Lung (tissue), 12 donors: ENCODE measurements around the gene ANKLE2. TPM values are rescaled to one million over a fixed set of nuclear protein-coding genes. Genes with fewer than 3 reads are reported as not detected.

ENCODE experiments used
- ATAC-seq: fragments of 200-7000 bp; cut with Tn5 transposase; one replicate; pipeline ENCODE4 v1.9.1; 2020; ENCODE audit warnings: moderate number of reproducible peaks; ENCODE audit not compliant: insufficient read depth, low FRiP score
- DNase-seq, 3 donors: peaks; one replicate each; pipeline ENCODE4 v3.0.0-alpha.2; 2013 to 2017
- H3K27ac ChIP-seq, 2 donors: one replicate each; pipeline ENCODE4 v1.5.1; 2013; ENCODE audit warnings: mild to moderate bottlenecking in 2 of 2, moderate library complexity in 2 of 2, control low read depth in 1 of 2, inconsistent platforms in 1 of 2, low read depth in 1 of 2, low read length in 1 of 2
- H3K27me3 ChIP-seq, 3 donors: one replicate each; pipeline ENCODE4 v1.5.1; 2013; ENCODE audit warnings: low read length in 2 of 3; ENCODE audit not compliant: control insufficient read depth in 3 of 3, insufficient read depth in 3 of 3
- H3K36me3 ChIP-seq, 4 donors: one replicate each; pipeline ENCODE4 v1.5.1; 2013; ENCODE audit warnings: low read length in 4 of 4, mild to moderate bottlenecking in 1 of 4, moderate library complexity in 1 of 4; ENCODE audit not compliant: control insufficient read depth in 4 of 4, insufficient read depth in 4 of 4
- H3K4me1 ChIP-seq, 5 donors: one replicate each; pipeline ENCODE4 v1.5.1; 2013; ENCODE audit warnings: low read length in 5 of 5, mild to moderate bottlenecking in 2 of 5, moderate library complexity in 1 of 5; ENCODE audit not compliant: control insufficient read depth in 5 of 5, insufficient read depth in 5 of 5
- H3K4me3 ChIP-seq: one replicate; pipeline ENCODE4 v1.5.1; 2013; ENCODE audit warnings: mild to moderate bottlenecking, control low read depth, moderate library complexity
- H3K9ac ChIP-seq, 2 donors: one replicate each; pipeline ENCODE4 v1.5.1; 2013; ENCODE audit warnings: low read length in 2 of 2, control low read depth in 1 of 2; ENCODE audit not compliant: insufficient read depth in 1 of 2
- H3K9me3 ChIP-seq, 4 donors: one replicate each; pipeline ENCODE4 v1.5.1; 2013; ENCODE audit warnings: low read length in 3 of 4, mild to moderate bottlenecking in 1 of 4, moderate library complexity in 1 of 4; ENCODE audit not compliant: control insufficient read depth in 4 of 4, insufficient read depth in 3 of 4
- WGBS, 2 donors: extraction: QIAGEN DNeasy Blood & Tissue Kit; methylation state at CpG; one replicate each; pipeline ENCODE4 v1.1.7; 2013; 5-methylcytosine and 5-hydroxymethylcytosine counted together
- polyA plus RNA-seq, 2 donors: library from polyadenylated mRNA; stranded (reverse); fragments of 200-250 nt; gene quantifications; one replicate each; pipeline ENCODE4 v1.2.1, GENCODE V29; 2013
- total RNA-seq, 2 donors: library from RNA; depleted of rRNA in 1 of 2; stranded (reverse); fragments of >200 nt in 1 of 2; gene quantifications; one replicate each; pipeline ENCODE4 v1.2.1, GENCODE V29; 2014 to 2021
- TF ChIP-seq, protein P1 (sequence below): IDR thresholded peaks from 2 replicates; pipeline ENCODE4 v1.5.1; 2012; ENCODE audit warnings: mild to moderate bottlenecking; ENCODE audit errors: control extremely low read depth, extremely low read depth
- donor health status: control.
- donor health status: control.
- donor health status: Bipolar disorder and iron deficiency.
- donor health status: healthy.
- donor health status: DM: yes; HTN: yes; CAD: no.

The ANKLE2 gene
- total and polyA plus RNA-seq, 4 donors, result 35.9 to 60.5 (median 45.9) TPM

DNA sequence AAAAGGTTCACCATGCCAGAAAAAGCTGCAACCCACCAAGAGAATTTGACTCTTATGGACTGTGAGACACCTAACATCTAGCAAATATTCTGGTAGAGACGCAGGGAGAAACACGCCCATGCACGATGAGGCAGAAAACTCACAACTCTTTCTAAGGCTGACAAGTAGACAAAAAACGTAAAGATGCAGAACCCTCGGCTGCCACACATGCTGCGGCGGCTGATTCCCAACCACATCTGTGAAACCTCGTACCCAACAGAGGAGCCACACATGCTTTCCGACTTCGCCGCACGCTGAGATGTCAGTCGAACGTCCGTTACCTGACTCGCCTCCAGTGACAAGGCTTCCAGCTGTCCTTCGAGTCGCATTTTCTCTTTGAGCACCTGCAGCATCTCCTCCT, 45.2 kb upstream of the ANKLE2 start:
- WGBS, 2 donors, result 93 to 96% methylated on average over 18 of the region's 18 CpGs
- Histone ChIP-seq H3K4me3 (no peak overlapping the region), H3K27ac (no peak overlapping the region), H3K9me3 (no peaks in the 10 kb centered on the region), H3K9ac (no peak overlapping the region), H3K4me1 (no peaks in the 10 kb centered on the region), H3K36me3 (peaks cover 7 to 46% (median 33%) of the 10 kb centered on the region in 4 donors), H3K27me3 (no peaks in the 10 kb centered on the region)
- no peak for DNase-seq
- no peak for ATAC-seq
- TF ChIP-seq, protein P1, sequence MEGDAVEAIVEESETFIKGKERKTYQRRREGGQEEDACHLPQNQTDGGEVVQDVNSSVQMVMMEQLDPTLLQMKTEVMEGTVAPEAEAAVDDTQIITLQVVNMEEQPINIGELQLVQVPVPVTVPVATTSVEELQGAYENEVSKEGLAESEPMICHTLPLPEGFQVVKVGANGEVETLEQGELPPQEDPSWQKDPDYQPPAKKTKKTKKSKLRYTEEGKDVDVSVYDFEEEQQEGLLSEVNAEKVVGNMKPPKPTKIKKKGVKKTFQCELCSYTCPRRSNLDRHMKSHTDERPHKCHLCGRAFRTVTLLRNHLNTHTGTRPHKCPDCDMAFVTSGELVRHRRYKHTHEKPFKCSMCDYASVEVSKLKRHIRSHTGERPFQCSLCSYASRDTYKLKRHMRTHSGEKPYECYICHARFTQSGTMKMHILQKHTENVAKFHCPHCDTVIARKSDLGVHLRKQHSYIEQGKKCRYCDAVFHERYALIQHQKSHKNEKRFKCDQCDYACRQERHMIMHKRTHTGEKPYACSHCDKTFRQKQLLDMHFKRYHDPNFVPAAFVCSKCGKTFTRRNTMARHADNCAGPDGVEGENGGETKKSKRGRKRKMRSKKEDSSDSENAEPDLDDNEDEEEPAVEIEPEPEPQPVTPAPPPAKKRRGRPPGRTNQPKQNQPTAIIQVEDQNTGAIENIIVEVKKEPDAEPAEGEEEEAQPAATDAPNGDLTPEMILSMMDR, result no peak

DNA sequence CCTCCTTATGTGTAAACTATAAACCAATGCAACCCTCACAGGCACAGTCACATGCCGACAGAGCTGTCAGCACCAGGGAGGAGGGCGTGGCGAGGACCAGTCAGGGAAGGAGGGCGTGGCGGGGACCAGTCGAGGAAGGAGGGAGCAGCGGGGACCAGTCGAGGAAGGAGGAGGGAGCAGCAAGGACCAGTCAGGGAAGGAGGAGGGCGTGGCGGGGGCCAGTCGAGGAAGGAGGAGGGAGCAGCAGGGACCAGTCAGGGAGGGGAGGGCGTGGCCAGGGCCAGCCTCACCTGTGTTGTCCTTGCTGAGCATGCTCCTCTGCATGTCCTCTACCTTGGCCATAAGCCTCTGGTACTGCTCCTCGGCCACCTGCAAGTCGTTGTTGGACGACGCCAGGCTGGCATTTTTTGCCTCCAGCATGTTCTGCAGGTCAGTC, 42.8 kb upstream of the ANKLE2 start:
- Histone ChIP-seq H3K4me3 (no peak overlapping the region), H3K9ac (no peak overlapping the region), H3K27me3 (no peaks in the 10 kb centered on the region), H3K27ac (no peak overlapping the region), H3K36me3 (peaks cover 16 to 61% (median 41%) of the 10 kb centered on the region in 4 donors), H3K9me3 (no peaks in the 10 kb centered on the region), H3K4me1 (no peaks in the 10 kb centered on the region)
- TF ChIP-seq, protein P1, result no peak
- DNase-seq (no peak), ATAC-seq (no peak)
- WGBS, 2 donors, result 82 to 83% methylated on average over 15 to 16 of the region's 16 CpGs

- Histone ChIP-seq H3K4me3 (no peak overlapping the region), H3K9me3 (no peaks in the 10 kb centered on the region), H3K27me3 (no peaks in the 10 kb centered on the region), H3K4me1 (no peaks in the 10 kb centered on the region), H3K27ac (no peak overlapping the region), H3K9ac (no peak overlapping the region), H3K36me3 (peaks cover 16 to 66% (median 44%) of the 10 kb centered on the region in 4 donors)
- DNase-seq, result no peak
- TF ChIP-seq, protein P1, result no peak
- WGBS, 2 donors, result 95 to 96% methylated on average over 15 of the region's 15 CpGs
- no peak for ATAC-seq
Observed at GRCh38 chr12:132803888-132804287, 42.3 kb upstream of the ANKLE2 start.

GRCh38 chr12:132803125-132803524, 41.5 kb upstream of the ANKLE2 start:
- TF ChIP-seq, protein P1, result no peak
- Histone ChIP-seq H3K4me1 (no peaks in the 10 kb centered on the region), H3K27me3 (no peaks in the 10 kb centered on the region), H3K9me3 (no peaks in the 10 kb centered on the region), H3K9ac (no peak overlapping the region), H3K36me3 (peaks cover 19 to 70% (median 40%) of the 10 kb centered on the region in 4 donors), H3K4me3 (no peak overlapping the region), H3K27ac (no peak overlapping the region)
- ATAC-seq (no peak), DNase-seq (no peak)
- WGBS, 2 donors, result 97% methylated on average over 14 of the region's 14 CpGs
